Trophoblast cell (in vitro differentiated cells and primary cell): ENCODE measurements around the gene S100A9.
A peak's percentile ranks its signal among the peaks of the same experiment; 100 is the strongest.

ENCODE experiments used
- DNase-seq, 2 donors: peaks; one replicate each; pipeline ENCODE4 v3.0.0-alpha.2; 2016
- H2AFZ ChIP-seq: 2 replicates; pipeline ENCODE4 v1.6.1; 2013; ENCODE audit warnings: low read length, moderate library complexity, mild to moderate bottlenecking; ENCODE audit not compliant: insufficient read depth, poor library complexity
- H2AK5ac ChIP-seq: 2 replicates; pipeline ENCODE4 v1.6.1; 2013; ENCODE audit warnings: mild to moderate bottlenecking, low read length
- H2BK120ac ChIP-seq: 2 replicates; pipeline ENCODE4 v1.6.1; 2013; ENCODE audit warnings: low read length, mild to moderate bottlenecking, moderate library complexity; ENCODE audit not compliant: insufficient read depth, poor library complexity
- H2BK12ac ChIP-seq: 2 replicates; pipeline ENCODE4 v1.6.1; 2013; ENCODE audit warnings: mild to moderate bottlenecking, low read length, moderate library complexity
- H2BK5ac ChIP-seq: 2 replicates; pipeline ENCODE4 v1.6.1; 2013; ENCODE audit warnings: low read length, low read depth, moderate library complexity, mild to moderate bottlenecking; ENCODE audit not compliant: poor library complexity
- H3K14ac ChIP-seq: 2 replicates; pipeline ENCODE4 v1.6.1; 2013; ENCODE audit warnings: mild to moderate bottlenecking, low read length
- H3K18ac ChIP-seq: 2 replicates; pipeline ENCODE4 v1.6.1; 2013; ENCODE audit warnings: mild to moderate bottlenecking, low read length
- H3K23ac ChIP-seq: 2 replicates; pipeline ENCODE4 v1.6.1; 2013; ENCODE audit warnings: low read length
- H3K27ac ChIP-seq: 2 replicates; pipeline ENCODE4 v1.5.1; 2013; ENCODE audit warnings: low read depth, mild to moderate bottlenecking, inconsistent platforms, low read length, moderate library complexity
- H3K27me3 ChIP-seq: 2 replicates; pipeline ENCODE4 v1.6.1; 2013; ENCODE audit warnings: inconsistent platforms, mild to moderate bottlenecking, low read length, moderate library complexity; ENCODE audit not compliant: insufficient read depth
- H3K36me3 ChIP-seq, 2 experiments: 1 replicate in 1 of 2; 2 replicates in 1 of 2; pipeline ENCODE4 v1.6.1; 2013; ENCODE audit warnings: low read length in 2 of 2, mild to moderate bottlenecking in 2 of 2, moderate library complexity in 1 of 2; ENCODE audit not compliant: insufficient read depth in 2 of 2, control insufficient read depth in 1 of 2
- H3K4ac ChIP-seq: 2 replicates; pipeline ENCODE4 v1.6.1; 2013; ENCODE audit warnings: low read depth, mild to moderate bottlenecking, low read length, moderate library complexity
- H3K4me1 ChIP-seq, 2 experiments: 1 replicate in 1 of 2; 2 replicates in 1 of 2; pipeline ENCODE4 v1.6.1; 2013; ENCODE audit warnings: low read length in 2 of 2, mild to moderate bottlenecking in 2 of 2, moderate library complexity in 1 of 2; ENCODE audit not compliant: insufficient read depth in 2 of 2, control insufficient read depth in 1 of 2
- H3K4me2 ChIP-seq: 2 replicates; pipeline ENCODE4 v1.6.1; 2013; ENCODE audit warnings: inconsistent platforms, mild to moderate bottlenecking, low read length, moderate library complexity
- H3K4me3 ChIP-seq: 2 replicates; pipeline ENCODE4 v1.5.1; 2013; ENCODE audit warnings: mild to moderate bottlenecking, low read depth, low read length, inconsistent platforms
- H3K79me1 ChIP-seq: one replicate; pipeline ENCODE4 v1.6.1; 2013; ENCODE audit warnings: low read length
- H3K79me2 ChIP-seq: 2 replicates; pipeline ENCODE4 v1.6.1; 2013; ENCODE audit warnings: low read length, mild to moderate bottlenecking; ENCODE audit not compliant: control insufficient read depth, insufficient read depth, poor library complexity
- H3K9ac ChIP-seq: 2 replicates; pipeline ENCODE4 v1.6.1; 2013; ENCODE audit warnings: mild to moderate bottlenecking, low read length
- H3K9me3 ChIP-seq: 2 replicates; pipeline ENCODE4 v1.6.1; 2013; ENCODE audit warnings: low read depth, mild to moderate bottlenecking, control low read depth, inconsistent platforms, low read length; ENCODE audit not compliant: insufficient read depth
- H4K12ac ChIP-seq: 2 replicates; pipeline ENCODE4 v1.6.1; 2013; ENCODE audit warnings: low read depth, mild to moderate bottlenecking, low read length, moderate library complexity
- H4K8ac ChIP-seq: 2 replicates; pipeline ENCODE4 v1.6.1; 2013; ENCODE audit warnings: low read depth, mild to moderate bottlenecking, low read length, moderate library complexity
- H4K91ac ChIP-seq: one replicate; pipeline ENCODE4 v1.6.1; 2013; ENCODE audit warnings: low read depth, mild to moderate bottlenecking, low read length, moderate library complexity
- WGBS: extraction: QIAGEN DNeasy Blood & Tissue Kit; methylation state at CpG from one replicate; pipeline ENCODE4 v1.1.7; 2013; ENCODE audit warnings: missing lambda C conversion rate; ENCODE audit not compliant: insufficient read length, insufficient coverage; ENCODE audit errors: extremely low coverage; 5-methylcytosine and 5-hydroxymethylcytosine counted together

Gene S100A9

DNA sequence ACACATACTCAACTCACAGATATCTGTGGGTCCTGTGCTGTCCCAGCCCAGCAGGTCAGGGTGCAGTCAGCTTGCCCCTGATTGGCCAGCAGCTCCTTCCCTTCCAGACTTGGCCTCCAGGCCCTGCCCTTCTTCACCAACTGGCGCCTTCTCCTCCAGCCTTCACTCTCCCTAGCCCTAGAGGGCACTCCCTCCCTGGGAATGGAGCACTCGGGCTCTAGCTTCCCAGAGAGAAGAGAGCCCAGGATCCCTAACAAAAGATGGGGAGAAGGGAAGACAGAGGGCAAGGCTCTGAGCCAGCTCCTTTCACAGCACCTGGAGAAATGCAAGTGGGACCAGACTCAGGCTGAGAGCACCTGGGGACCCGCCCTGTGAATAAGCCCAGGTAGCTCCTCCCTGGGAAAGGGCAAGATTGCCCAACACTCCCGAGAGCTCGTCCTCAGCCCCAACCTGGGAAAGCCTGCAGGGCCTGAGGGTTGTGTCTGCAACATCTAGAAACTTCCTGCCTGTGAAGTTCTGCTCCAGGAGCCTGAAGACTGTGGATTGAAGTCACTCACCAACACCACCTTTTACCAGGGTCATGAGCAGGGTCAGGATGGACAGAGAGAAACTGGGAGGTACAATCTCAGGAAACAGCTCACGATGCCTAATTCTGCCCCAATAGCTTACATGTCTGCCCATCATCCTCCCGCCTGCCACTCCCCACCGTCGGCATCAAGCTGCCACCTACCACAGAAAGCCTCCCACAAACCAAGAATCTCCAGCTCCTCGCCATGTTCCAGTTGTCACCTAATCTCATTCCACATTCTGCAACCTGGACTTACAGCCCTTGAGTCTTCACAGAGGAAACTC is 8.9 kb upstream of the S100A9 start, which contains the start of gene PGLYRP4:
Gene PGLYRP4 (minus strand): TSS at position 331 of the 852 bp plus-strand sequence. CDS start 909 bp downstream, outside the sequence.
- H2BK5ac ChIP-seq = no peak within 1 kb of the TSS
- H3K23ac ChIP-seq = no peak within 1 kb of the TSS
- DNase-seq = peak; percentile 51 to 56
- no peak within 1 kb of the TSS for H3K18ac ChIP-seq
- H4K8ac ChIP-seq = no peak within 1 kb of the TSS
- no peak within 1 kb of the TSS for H2AK5ac ChIP-seq
- no peak within 1 kb of the TSS for H3K27ac ChIP-seq
- H3K4me3 ChIP-seq = no peak within 1 kb of the TSS
- H2AFZ ChIP-seq = no peak within 1 kb of the TSS
- peaks cover 7% of the 10 kb centered on the region in 2 experiments for H3K4me1 ChIP-seq
- no peaks in the 10 kb centered on the region for H3K79me2 ChIP-seq
- H4K12ac ChIP-seq = no peak within 1 kb of the TSS
- no peaks in the 10 kb centered on the region for H3K36me3 ChIP-seq
- peaks cover 2% of the 10 kb centered on the region for H3K79me1 ChIP-seq
- no peak within 1 kb of the TSS for H3K4me2 ChIP-seq
- H3K9me3 ChIP-seq = no peaks in the 10 kb centered on the region
- no peak within 1 kb of the TSS for H2BK12ac ChIP-seq
- no peak within 1 kb of the TSS for H3K14ac ChIP-seq
- no peak within 1 kb of the TSS for H2BK120ac ChIP-seq
- no CpG with 5 or more reads among the region's 10 CpGs for WGBS
- no peak within 1 kb of the TSS for H3K4ac ChIP-seq
- H3K27me3 ChIP-seq = no peaks in the 10 kb centered on the region
- no peak within 1 kb of the TSS for H3K9ac ChIP-seq
- no peak within 1 kb of the TSS for H4K91ac ChIP-seq

DNA sequence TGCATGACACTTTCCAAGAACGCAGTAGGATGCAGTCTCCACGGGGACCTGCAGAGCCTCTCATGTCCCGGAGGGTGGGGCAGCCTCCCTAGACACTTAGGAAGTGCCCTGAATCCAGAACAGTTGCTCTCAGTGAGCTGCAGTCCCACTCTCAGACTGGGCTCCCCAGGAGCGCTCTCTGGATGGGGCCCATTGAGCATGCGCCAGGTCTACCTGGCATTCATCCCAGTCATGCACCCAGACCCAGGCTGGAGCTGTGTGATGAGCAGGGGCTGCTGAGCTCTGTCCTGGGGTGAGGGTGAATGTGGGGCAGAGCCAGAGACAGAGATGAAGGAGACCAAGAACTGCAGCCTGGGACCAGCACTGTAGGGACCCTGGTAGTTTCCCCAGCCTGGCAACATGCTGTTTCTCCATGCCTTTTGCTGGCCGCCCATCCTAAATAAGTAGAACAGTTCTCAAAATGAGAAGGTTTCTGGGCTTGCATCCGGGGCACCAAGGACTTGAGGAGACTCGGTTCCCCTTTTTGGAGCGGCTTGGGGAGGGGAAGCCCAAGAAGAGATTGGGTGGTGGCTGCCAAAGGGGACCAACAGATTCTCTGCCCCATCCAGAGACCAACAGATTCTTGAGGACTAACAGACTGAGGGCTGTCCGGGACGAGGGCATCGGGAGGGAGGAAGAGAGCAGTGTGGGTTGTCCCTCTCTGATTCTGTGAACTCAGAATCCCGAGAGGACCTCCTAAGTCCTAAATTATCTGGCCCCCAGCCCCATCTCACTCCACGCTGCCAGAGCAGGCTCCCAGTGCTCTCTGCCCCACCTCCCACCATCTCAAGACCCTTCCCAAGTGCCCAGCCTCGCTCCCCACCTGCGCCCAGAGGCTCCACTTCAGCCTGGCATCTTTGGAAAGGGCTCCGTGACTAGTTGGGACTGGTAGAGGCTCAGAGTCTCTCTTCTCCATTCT is 8.0 kb upstream of the S100A9 start:
- Histone ChIP-seq H3K18ac (no peak overlapping the region), H4K8ac (no peak overlapping the region)
- no CpG with 5 or more reads among the region's 17 CpGs for WGBS

DNA sequence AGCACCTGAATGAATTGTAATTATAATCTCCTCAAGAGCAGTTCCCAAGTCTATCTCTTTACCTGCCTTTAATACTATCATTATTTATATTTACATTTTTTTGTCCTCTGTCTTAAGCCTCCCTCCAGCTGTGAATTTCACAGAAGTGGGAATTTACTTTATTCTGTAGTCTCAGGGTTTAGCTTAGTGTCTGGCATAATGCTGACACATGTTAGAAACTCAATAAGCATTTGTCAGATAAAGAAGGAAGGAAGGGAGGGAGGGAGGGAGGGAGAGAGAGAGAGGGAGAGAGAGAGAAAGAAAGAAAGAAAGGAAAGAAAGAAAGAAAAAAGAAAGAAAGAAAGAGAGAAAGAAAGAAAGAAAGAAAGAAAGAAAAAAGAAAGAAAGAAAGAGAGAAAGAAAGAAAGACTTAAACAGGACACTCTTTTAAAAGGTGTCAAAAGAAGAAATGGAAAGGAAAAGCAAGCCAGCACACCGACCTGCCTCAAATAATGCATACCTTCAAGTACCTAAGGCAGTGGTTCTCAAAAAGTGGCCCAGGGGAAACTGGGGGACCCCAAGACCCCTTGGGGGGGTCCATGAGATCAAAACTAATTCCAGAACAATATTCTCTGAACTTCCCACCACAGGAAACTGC is 7.2 kb upstream of the S100A9 start:
- Histone ChIP-seq H2BK12ac (no peak overlapping the region), H4K12ac (no peak overlapping the region), H3K23ac (no peak overlapping the region), H3K4ac (no peak overlapping the region), H3K18ac (no peak overlapping the region), H3K79me2 (no peaks in the 10 kb centered on the region), H3K14ac (no peak overlapping the region), H2BK5ac (no peak overlapping the region), H2AK5ac (no peak overlapping the region), H3K4me3 (no peak overlapping the region), H3K9ac (no peak overlapping the region), H3K27me3 (no peaks in the 10 kb centered on the region), H4K91ac (no peak overlapping the region), H3K36me3 (no peaks in the 10 kb centered on the region), H2AFZ (no peak overlapping the region), H4K8ac (no peak overlapping the region), H3K27ac (no peak overlapping the region), H3K9me3 (no peaks in the 10 kb centered on the region), H3K4me1 (peaks cover 1 to 5% of the 10 kb centered on the region in 2 experiments), H3K4me2 (no peak overlapping the region), H3K79me1 (peaks cover 2% of the 10 kb centered on the region), H2BK120ac (no peak overlapping the region)
- no peak for DNase-seq
- WGBS = no CpG with 5 or more reads among the region's 1 CpG

More for the DNA sequence above, 8.0 kb upstream of the S100A9 start:
- no peak overlapping the region for H2AFZ ChIP-seq
- DNase-seq = no peak
- H4K91ac ChIP-seq = no peak overlapping the region
- H2BK5ac ChIP-seq = no peak overlapping the region
- H3K9ac ChIP-seq = no peak overlapping the region
- no peak overlapping the region for H2BK120ac ChIP-seq
- peak overlapping the region; percentile 47 for H2BK12ac ChIP-seq
- no peaks in the 10 kb centered on the region for H3K9me3 ChIP-seq
- peaks cover 2 to 5% of the 10 kb centered on the region in 2 experiments for H3K4me1 ChIP-seq
- H3K79me1 ChIP-seq = peaks cover 2% of the 10 kb centered on the region
- H3K27me3 ChIP-seq = no peaks in the 10 kb centered on the region
- H2AK5ac ChIP-seq = peak overlapping the region; percentile 36
- H3K27ac ChIP-seq = no peak overlapping the region
- no peak overlapping the region for H3K14ac ChIP-seq
- no peak overlapping the region for H3K23ac ChIP-seq
- no peaks in the 10 kb centered on the region for H3K79me2 ChIP-seq
- no peak overlapping the region for H3K4me2 ChIP-seq
- no peak overlapping the region for H3K4me3 ChIP-seq
- H3K36me3 ChIP-seq = no peaks in the 10 kb centered on the region
- H4K12ac ChIP-seq = no peak overlapping the region
- H3K4ac ChIP-seq = no peak overlapping the region

DNA sequence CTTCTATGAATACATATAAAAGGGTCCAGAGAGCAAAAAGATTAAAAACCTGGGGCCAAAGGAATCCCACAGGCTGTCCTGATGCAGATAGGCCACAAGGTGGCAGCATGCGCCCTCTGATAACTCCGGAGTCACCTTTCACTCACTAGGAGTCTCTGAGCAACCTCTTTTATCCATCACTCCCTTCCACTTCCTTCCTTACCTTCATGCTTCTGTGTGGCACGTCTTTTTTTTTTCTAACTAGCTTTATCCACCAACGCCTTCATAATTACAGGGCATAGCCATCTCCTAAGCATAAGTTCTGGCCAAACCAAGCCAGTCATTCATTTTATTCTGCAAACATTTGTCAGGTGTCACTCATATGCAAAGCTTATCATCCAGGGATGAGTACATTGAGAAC is 5.1 kb upstream of the S100A9 start:
- peak; percentile 67 to 85 for DNase-seq
- WGBS = no CpG with 5 or more reads among the region's 4 CpGs

More for the DNA sequence above, 5.1 kb upstream of the S100A9 start:
- Histone ChIP-seq H3K27me3 (no peaks in the 10 kb centered on the region), H4K8ac (no peak overlapping the region), H2AK5ac (no peak overlapping the region), H2BK12ac (no peak overlapping the region), H2AFZ (no peak overlapping the region), H3K4me3 (no peak overlapping the region), H3K79me1 (peaks cover 2% of the 10 kb centered on the region), H3K14ac (no peak overlapping the region), H3K9ac (no peak overlapping the region), H3K4me2 (no peak overlapping the region), H2BK5ac (no peak overlapping the region), H2BK120ac (no peak overlapping the region), H3K23ac (no peak overlapping the region), H3K36me3 (no peaks in the 10 kb centered on the region), H3K79me2 (no peaks in the 10 kb centered on the region), H4K12ac (no peak overlapping the region), H3K27ac (no peak overlapping the region), H3K4me1 (peaks cover 8 to 9% of the 10 kb centered on the region in 2 experiments), H3K18ac (no peak overlapping the region), H4K91ac (no peak overlapping the region), H3K9me3 (no peaks in the 10 kb centered on the region), H3K4ac (no peak overlapping the region)
